Erythroblast (primary cell): ENCODE measurements around the gene CDH8.

Experiments
- GATA1 ChIP-seq: IDR thresholded peaks from 2 replicates; pipeline ENCODE4 v1.6.1; 2011; ENCODE audit warnings: low read depth, mild to moderate bottlenecking, control low read depth, low read length, moderate library complexity
- POLR2A ChIP-seq: IDR thresholded peaks from 2 replicates; pipeline ENCODE4 v1.6.1; 2011; ENCODE audit warnings: mild to moderate bottlenecking, low read length

DNA sequence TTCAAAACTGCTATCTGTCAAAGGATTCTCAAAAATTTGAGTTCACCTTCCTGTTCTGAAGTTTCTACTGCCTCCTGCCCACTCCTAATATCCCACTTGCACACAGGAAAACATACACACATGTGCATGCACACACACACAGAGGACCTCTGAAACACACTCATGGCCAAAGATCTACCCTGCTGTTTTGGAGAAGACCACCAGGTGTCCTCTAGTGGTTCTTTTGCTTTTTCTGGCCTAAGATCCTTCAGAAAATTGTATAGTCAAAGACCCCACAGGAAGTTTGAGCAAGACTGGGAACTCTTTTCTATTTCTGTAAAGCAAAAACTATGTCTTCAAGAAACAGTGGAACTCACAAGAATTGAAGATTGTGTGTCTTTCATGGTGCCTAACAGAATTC is 90.2 kb downstream of the CDH8 start:
- TF ChIP-seq POLR2A = no peak
- no peak for TF ChIP-seq GATA1
